Lower leg skin (tissue), 4 donors: ENCODE results near the gene SIK2. TPM values are rescaled to one million over a fixed set of nuclear protein-coding genes. Genes with fewer than 3 reads are reported as not detected.

Experiments
- DNase-seq, 2 donors: peaks; one replicate each; pipeline ENCODE4 v3.0.0-alpha.2; 2019; ENCODE audit warnings: low spot score in 2 of 2
- H3K4me3 ChIP-seq: fragments of 200-600 bp; sonication (generic); 2 replicates; pipeline ENCODE4 v1.5.1; 2017; ENCODE audit warnings: mild to moderate bottlenecking, low read depth; ENCODE audit not compliant: poor library complexity, severe bottlenecking
- POLR2A ChIP-seq, 2 donors: fragments of 450-650 bp; IDR thresholded peaks; one replicate each; pipeline ENCODE4 v1.6.1; 2016 to 2017; ENCODE audit warnings: antibody characterized with exemption in 2 of 2, mild to moderate bottlenecking in 1 of 2, moderate library complexity in 1 of 2
- WGBS, 2 donors: methylation state at CpG; one replicate each; pipeline ENCODE4 v1.1.5; 2018; 5-methylcytosine and 5-hydroxymethylcytosine counted together
- intact Hi-C: fragments of 100-400 bp; cut with DNase I; formaldehyde crosslinking; loops from one replicate; pipeline ENCODE4 v1.15.0; 2023; ENCODE audit warnings: low total_unique reads
- total RNA-seq, 4 donors: library from RNA; depleted of rRNA; stranded (reverse); fragments of >200 nt; gene quantifications; one replicate each; pipeline ENCODE4 v1.1.0, GENCODE V29; 2016
- TF ChIP-seq, protein P1 (sequence below), 3 donors: fragments of 450-650 bp; IDR thresholded peaks; one replicate each; pipeline ENCODE4 v1.5.1; 2016; ENCODE audit warnings: antibody characterized with exemption in 3 of 3, mild to moderate bottlenecking in 3 of 3, moderate library complexity in 2 of 3

The SIK2 gene
- total RNA-seq, 4 donors from 2014 or later = 15.4 to 19.5 (median 18.9) TPM

DNA sequence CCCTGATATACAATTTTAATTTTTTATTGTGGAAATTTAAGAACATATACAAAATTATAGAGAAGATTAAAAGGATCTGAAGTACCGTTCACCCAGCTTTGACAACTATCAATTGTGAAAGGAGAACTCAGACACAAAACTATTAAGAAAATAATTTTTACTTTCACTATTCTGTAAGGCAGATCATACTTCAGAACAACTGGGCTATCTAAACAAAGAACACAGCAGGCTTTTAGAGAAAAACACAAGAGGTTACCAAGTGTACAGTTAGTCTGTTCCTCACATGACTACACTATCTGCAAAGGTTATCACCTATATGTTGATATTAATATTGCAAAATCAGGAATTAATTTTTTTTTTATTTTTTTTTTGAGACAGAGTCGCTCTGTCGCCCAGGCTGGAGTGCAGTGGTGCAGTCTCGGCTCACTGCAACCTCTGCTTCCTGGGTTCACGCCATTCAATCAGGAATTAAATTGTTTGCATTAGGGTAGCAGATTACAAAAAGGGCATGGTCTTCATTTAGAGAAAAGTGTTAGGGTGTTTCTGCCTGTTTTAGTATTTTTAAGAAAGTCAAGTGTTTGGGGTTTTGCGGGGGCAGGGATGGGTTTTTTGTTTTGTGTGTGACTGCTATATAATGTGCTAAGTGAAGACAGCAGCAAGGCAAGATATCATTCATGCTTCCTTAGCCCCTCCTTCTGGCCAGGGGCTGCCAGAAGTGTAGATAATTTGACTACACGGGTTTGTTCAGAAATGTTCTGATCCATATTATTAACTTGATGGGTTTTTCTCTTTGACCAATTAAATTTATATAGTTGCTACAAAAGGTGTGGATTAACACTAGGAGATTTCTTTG, 27.6 kb upstream of the SIK2 start:
- TF ChIP-seq, protein P1, sequence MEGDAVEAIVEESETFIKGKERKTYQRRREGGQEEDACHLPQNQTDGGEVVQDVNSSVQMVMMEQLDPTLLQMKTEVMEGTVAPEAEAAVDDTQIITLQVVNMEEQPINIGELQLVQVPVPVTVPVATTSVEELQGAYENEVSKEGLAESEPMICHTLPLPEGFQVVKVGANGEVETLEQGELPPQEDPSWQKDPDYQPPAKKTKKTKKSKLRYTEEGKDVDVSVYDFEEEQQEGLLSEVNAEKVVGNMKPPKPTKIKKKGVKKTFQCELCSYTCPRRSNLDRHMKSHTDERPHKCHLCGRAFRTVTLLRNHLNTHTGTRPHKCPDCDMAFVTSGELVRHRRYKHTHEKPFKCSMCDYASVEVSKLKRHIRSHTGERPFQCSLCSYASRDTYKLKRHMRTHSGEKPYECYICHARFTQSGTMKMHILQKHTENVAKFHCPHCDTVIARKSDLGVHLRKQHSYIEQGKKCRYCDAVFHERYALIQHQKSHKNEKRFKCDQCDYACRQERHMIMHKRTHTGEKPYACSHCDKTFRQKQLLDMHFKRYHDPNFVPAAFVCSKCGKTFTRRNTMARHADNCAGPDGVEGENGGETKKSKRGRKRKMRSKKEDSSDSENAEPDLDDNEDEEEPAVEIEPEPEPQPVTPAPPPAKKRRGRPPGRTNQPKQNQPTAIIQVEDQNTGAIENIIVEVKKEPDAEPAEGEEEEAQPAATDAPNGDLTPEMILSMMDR (IDR thresholded peaks at IDR 0.05) = no peak
- TF ChIP-seq POLR2A (IDR thresholded peaks at IDR 0.05) = no peak
- intact Hi-C loops = loop anchor here (10.0 kb wide), 1 partner anchor 270 kb away; no protein-coding TSS in a partner anchor
- DNase-seq = no peak
- 37 to 45% methylated on average over 7 of the region's 7 CpGs for WGBS, 2 donors
- H3K4me3 ChIP-seq = no peak overlapping the region

DNA sequence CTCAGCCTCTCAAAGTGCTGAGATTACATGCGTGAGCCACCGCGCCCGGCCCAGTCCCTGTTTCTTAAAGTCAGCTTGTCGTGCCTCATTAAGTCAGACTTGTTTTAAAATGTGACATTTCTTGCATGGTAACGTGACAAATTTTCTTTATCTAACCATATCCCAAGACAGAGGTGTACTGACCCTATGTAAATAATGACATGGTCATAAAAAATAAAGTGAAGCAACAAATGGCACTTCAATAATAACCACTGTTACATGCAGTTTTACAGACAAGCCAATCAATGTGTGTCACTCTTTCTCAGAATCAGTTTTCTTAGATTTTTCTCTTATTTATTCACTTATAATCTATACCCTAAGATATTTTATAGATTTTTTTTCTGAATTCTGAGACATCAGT, 26.5 kb upstream of the SIK2 start:
- no peak overlapping the region for H3K4me3 ChIP-seq
- TF ChIP-seq, protein P1 (IDR thresholded peaks at IDR 0.05) = no peak
- no peak for TF ChIP-seq POLR2A (IDR thresholded peaks at IDR 0.05)
- WGBS, 2 donors = 93 to 96% methylated on average over 6 of the region's 6 CpGs
- intact Hi-C loops = loop anchor here (10.0 kb wide), 1 partner anchor 269 kb away; no protein-coding TSS in a partner anchor
- no peak for DNase-seq

DNA sequence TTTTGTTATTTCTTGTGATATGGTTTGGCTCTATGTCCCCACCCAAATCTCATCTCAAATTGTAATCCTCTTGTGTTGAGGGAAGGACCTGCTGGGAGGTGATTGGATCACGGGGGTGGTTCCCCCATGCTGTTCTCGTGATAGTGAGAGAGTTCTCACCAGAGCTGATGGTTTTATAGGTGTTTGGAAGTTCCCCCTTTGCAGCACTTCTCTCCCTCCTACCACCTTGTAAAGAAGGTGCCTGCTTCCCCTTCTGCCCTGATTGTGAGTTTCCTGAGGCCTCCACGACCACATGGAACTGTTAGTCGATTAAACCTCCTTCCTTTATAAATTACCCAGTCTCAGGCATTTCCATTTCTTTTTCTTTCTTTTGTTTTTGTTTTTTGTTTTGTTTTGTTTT, 24.4 kb upstream of the SIK2 start:
- TF ChIP-seq, protein P1 (IDR thresholded peaks at IDR 0.05) = no peak
- no peak for TF ChIP-seq POLR2A (IDR thresholded peaks at IDR 0.05)
- no peak for DNase-seq
- 80 to 85% methylated on average over 4 of the region's 4 CpGs for WGBS, 2 donors
- intact Hi-C loops = loop anchor here (10.0 kb wide), 1 partner anchor 267 kb away; no protein-coding TSS in a partner anchor
- H3K4me3 ChIP-seq = no peak overlapping the region

DNA sequence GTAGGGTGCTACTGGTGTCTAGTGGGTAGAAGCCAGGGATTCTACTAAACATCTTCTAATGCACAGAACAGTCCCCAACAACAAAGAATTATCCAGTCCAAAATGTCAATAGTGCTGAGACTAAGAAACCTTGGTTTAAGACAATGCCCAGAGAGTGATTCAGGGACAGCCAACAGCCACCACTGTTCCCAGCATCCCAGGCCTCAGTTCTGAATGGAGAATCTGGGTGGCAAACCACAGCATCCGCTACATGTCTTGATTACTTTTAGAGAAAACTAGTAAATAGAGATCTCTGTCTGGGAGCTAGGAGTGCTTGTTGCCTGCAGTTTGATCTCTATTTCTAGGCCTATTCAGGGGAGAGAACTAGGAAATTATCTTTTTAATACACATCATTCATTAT, 20.9 kb upstream of the SIK2 start:
- intact Hi-C loops = no loop called here
- WGBS, 2 donors = 96 to 97% methylated on average over 1 of the region's 1 CpG

DNA sequence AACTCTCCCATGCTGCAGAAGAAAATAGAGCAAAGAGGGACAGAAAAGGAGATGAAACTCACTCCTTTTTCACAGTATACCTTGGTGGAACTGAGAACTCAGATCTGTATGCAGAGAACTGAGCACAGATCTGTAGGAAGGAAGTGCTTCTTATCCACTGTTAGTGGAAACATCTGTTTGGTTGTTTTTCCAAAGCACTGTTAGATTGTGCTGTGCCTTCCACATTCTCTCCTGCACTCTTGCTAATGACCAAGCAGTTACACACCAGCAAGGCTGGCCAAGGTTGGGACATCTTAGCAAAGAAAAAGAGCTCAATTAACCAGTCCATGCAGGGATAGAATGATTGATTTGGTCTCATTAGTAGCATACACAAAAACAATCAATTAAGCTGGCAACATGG, 20.1 kb upstream of the SIK2 start:
- no peak for DNase-seq
- no peak overlapping the region for H3K4me3 ChIP-seq
- intact Hi-C loops = no loop called here
- TF ChIP-seq POLR2A (IDR thresholded peaks at IDR 0.05) = no peak
- TF ChIP-seq, protein P1 (IDR thresholded peaks at IDR 0.05) = no peak

More for the DNA sequence above, 20.9 kb upstream of the SIK2 start:
- TF ChIP-seq POLR2A (IDR thresholded peaks at IDR 0.05) = no peak
- TF ChIP-seq, protein P1 (IDR thresholded peaks at IDR 0.05) = no peak
- no peak for DNase-seq
- H3K4me3 ChIP-seq = no peak overlapping the region
